MM.1S (cell line): ENCODE measurements around the gene ARSK.

Source experiments
- DNase-seq: peaks from one replicate; pipeline ENCODE4 v3.0.0-alpha.2; 2015
- H2AFZ ChIP-seq: fragments of 300-600 bp; sonication (generic); 2 replicates; pipeline ENCODE4 v1.6.0; 2016; ENCODE audit warnings: antibody characterized with exemption, low read length
- H3F3A ChIP-seq: fragments of 300-600 bp; sonication (generic); 2 replicates; pipeline ENCODE4 v1.6.1; 2016; ENCODE audit warnings: mild to moderate bottlenecking, antibody characterized with exemption, low read length, moderate library complexity, mixed read lengths; ENCODE audit not compliant: insufficient read depth
- H3K27ac ChIP-seq: fragments of 300-600 bp; sonication (generic); 2 replicates; pipeline ENCODE4 v1.5.1; 2016; ENCODE audit warnings: mild to moderate bottlenecking, low read length
- H3K27me3 ChIP-seq: fragments of 300-600 bp; sonication (generic); replicated peaks from 2 replicates; pipeline ENCODE4 v1.6.0; 2016; ENCODE audit warnings: low read length; ENCODE audit not compliant: insufficient read depth
- H3K36me3 ChIP-seq: fragments of 300-600 bp; sonication (generic); replicated peaks from 2 replicates; pipeline ENCODE4 v1.6.1; 2016; ENCODE audit warnings: mild to moderate bottlenecking, low read length, mixed read lengths; ENCODE audit not compliant: insufficient read depth
- H3K4me1 ChIP-seq: fragments of 300-600 bp; sonication (generic); 2 replicates; pipeline ENCODE4 v1.6.1; 2016; ENCODE audit warnings: low read length, mixed read lengths
- H3K4me2 ChIP-seq: fragments of 300-600 bp; sonication (generic); 2 replicates; pipeline ENCODE4 v1.6.0; 2016; ENCODE audit warnings: low read depth, low read length
- H3K4me3 ChIP-seq: fragments of 300-600 bp; sonication (generic); 2 replicates; pipeline ENCODE4 v1.5.1; 2016; ENCODE audit warnings: low read length, mixed read lengths
- H3K79me2 ChIP-seq: fragments of 300-600 bp; sonication (generic); 2 replicates; pipeline ENCODE4 v1.6.1; 2016; ENCODE audit warnings: mixed run types, low read length, mixed read lengths
- H3K9ac ChIP-seq: fragments of 300-600 bp; sonication (generic); 2 replicates; pipeline ENCODE4 v1.6.1; 2016; ENCODE audit warnings: low read length, mixed read lengths
- H3K9me2 ChIP-seq: fragments of 300-600 bp; sonication (generic); replicated peaks from 2 replicates; pipeline ENCODE4 v1.6.1; 2016; ENCODE audit warnings: mild to moderate bottlenecking, low read length, mixed read lengths; ENCODE audit not compliant: insufficient read depth
- H3K9me3 ChIP-seq: fragments of 300-600 bp; sonication (generic); replicated peaks from 2 replicates; pipeline ENCODE4 v1.6.1; 2016; ENCODE audit warnings: mild to moderate bottlenecking, low read length, mixed read lengths; ENCODE audit not compliant: insufficient read depth
- H4K20me1 ChIP-seq: fragments of 300-600 bp; sonication (generic); 2 replicates; pipeline ENCODE4 v1.6.1; 2016; ENCODE audit warnings: mild to moderate bottlenecking, low read length, moderate library complexity, mixed read lengths; ENCODE audit not compliant: insufficient read depth
- EZH2 ChIP-seq: fragments of 300-600 bp; sonication (generic); optimal IDR thresholded peaks from 2 replicates; pipeline ENCODE3; 2017; ENCODE audit warnings: low read depth, mild to moderate bottlenecking, antibody characterized with exemption, low read length, mixed read lengths
- EZH2phosphoT487 ChIP-seq: fragments of 300-600 bp; sonication (generic); IDR thresholded peaks from 2 replicates; pipeline ENCODE4 v1.6.1; 2018; ENCODE audit warnings: antibody characterized with exemption, low read length
- TF ChIP-seq, protein P1 (sequence below): fragments of 300-600 bp; sonication (generic); IDR thresholded peaks from 2 replicates; pipeline ENCODE4 v1.5.1; 2016; ENCODE audit warnings: antibody characterized with exemption, low read length, mixed read lengths

Gene ARSK

DNA sequence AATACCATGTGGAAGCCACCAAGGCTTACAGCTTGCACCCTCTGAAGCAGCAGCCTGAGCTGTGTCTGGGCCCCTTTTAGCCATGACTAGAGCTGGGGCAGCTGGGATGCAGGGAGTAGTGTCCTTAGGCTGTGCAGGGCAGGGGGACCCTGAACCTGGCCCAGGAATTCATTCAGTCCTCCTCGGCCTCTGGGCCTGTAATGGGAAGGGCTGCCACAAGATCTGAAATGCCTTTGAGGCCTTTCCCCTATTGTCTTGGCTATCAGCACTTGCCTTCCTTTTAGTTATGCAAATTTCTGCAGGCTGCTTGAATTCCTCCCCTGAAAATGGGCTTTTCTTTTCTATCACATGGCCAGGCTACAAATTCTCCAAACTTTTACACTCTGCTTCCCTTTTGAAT is 74.0 kb downstream of the ARSK start:
- Histone ChIP-seq H3K79me2 (no peaks in the 10 kb centered on the region), H3K9me2 (no peaks in the 10 kb centered on the region), H3K27ac (no peak overlapping the region), H3K9me3 (no peaks in the 10 kb centered on the region), H3K36me3 (no peaks in the 10 kb centered on the region), H3F3A (no peaks in the 10 kb centered on the region), H3K4me3 (no peak overlapping the region), H3K4me1 (peaks cover 5% of the 10 kb centered on the region; the same call in 1 of the 2 replicates), H2AFZ (no peak overlapping the region), H3K4me2 (no peak overlapping the region), H3K27me3 (no peaks in the 10 kb centered on the region), H4K20me1 (no peaks in the 10 kb centered on the region), H3K9ac (no peak overlapping the region)
- TF ChIP-seq EZH2phosphoT487 (no peak), EZH2 (no peak)
- TF ChIP-seq, protein P1, sequence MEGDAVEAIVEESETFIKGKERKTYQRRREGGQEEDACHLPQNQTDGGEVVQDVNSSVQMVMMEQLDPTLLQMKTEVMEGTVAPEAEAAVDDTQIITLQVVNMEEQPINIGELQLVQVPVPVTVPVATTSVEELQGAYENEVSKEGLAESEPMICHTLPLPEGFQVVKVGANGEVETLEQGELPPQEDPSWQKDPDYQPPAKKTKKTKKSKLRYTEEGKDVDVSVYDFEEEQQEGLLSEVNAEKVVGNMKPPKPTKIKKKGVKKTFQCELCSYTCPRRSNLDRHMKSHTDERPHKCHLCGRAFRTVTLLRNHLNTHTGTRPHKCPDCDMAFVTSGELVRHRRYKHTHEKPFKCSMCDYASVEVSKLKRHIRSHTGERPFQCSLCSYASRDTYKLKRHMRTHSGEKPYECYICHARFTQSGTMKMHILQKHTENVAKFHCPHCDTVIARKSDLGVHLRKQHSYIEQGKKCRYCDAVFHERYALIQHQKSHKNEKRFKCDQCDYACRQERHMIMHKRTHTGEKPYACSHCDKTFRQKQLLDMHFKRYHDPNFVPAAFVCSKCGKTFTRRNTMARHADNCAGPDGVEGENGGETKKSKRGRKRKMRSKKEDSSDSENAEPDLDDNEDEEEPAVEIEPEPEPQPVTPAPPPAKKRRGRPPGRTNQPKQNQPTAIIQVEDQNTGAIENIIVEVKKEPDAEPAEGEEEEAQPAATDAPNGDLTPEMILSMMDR: no peak
- DNase-seq: no peak

DNA sequence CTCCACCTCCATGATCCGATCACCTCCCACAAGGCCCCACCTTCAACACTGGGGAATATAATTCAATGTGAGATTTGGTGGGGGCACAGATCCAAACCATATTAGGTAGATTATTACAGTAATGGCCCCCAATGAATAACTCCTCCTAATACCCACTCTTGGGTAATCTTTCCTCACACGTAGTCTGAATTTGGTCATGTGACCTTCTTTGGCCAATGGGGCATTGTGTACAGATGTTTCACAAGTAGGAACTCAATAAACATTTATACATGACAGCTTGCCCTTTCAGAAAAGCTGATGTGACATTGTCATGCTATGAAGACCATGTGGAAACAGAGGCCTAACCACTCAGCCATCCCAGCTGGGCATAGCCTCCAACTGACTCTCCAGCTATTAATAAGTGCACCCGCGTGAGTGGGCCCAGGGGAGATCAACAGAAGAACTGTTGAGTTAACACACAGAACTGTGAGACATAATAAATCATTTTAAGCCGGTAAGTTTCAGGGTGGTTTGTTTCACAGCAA is 75.6 kb downstream of the ARSK start:
- Histone ChIP-seq H3K9ac (no peak overlapping the region), H3K4me2 (no peak overlapping the region), H4K20me1 (no peaks in the 10 kb centered on the region), H3K79me2 (no peaks in the 10 kb centered on the region), H3F3A (no peaks in the 10 kb centered on the region), H3K27ac (no peak overlapping the region), H3K27me3 (no peaks in the 10 kb centered on the region), H3K9me3 (no peaks in the 10 kb centered on the region), H2AFZ (no peak overlapping the region), H3K4me1 (peaks cover 5% of the 10 kb centered on the region; the same call in 1 of the 2 replicates), H3K9me2 (no peaks in the 10 kb centered on the region), H3K4me3 (no peak overlapping the region), H3K36me3 (no peaks in the 10 kb centered on the region)
- TF ChIP-seq, protein P1: no peak
- TF ChIP-seq EZH2phosphoT487 (no peak), EZH2 (no peak)
- DNase-seq: no peak

DNA sequence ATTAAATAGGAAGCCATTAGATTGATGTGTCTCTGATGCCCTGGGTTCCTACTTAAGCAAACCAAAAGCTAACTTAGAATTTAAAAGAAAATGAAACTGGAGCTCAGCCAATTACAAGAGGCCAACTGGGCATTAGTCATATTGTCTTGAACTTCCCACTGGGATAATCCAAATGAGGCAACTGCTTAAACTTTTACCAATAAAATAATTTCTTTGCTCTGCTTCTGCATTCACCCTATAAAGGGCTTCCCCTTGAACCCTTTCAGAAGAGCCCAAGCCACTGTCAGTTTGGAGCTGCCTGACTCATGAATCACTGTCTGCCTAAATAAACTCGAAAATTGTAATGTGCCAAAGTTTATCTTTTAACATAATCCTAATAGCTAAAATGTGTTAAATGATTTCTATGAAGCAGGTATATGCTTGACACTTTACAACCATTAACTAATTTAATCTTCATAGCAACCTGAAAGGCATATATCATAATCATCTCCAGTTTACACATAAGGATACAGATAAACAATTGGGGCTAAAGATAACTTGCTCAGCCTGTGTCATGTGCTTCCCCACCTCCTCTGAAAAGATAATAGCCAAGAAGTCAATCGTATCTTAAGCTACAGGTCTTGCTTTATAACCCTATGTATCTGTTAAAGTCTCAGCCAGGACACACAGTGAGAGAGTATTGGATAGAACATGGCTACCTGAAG is 76.5 kb downstream of the ARSK start:
- Histone ChIP-seq H3F3A (no peaks in the 10 kb centered on the region), H3K79me2 (no peaks in the 10 kb centered on the region), H3K4me3 (no peak overlapping the region), H3K4me2 (no peak overlapping the region), H3K36me3 (no peaks in the 10 kb centered on the region), H3K27me3 (no peaks in the 10 kb centered on the region), H3K9me3 (no peaks in the 10 kb centered on the region), H3K9ac (no peak overlapping the region), H3K9me2 (no peaks in the 10 kb centered on the region), H4K20me1 (no peaks in the 10 kb centered on the region), H3K27ac (no peak overlapping the region), H3K4me1 (peaks cover 5% of the 10 kb centered on the region; the same call in 1 of the 2 replicates), H2AFZ (peak overlapping the region; percentile 22; the same call in 1 of the 2 replicates)
- DNase-seq: no peak
- TF ChIP-seq EZH2phosphoT487 (no peak), EZH2 (no peak)
- TF ChIP-seq, protein P1: no peak
